CD14-positive monocyte (primary cell): ENCODE results near the gene GNGT1. TPM values are rescaled to one million over a fixed set of nuclear protein-coding genes. Genes with fewer than 3 reads are reported as not detected.

Experiments
- DNase-seq, 3 donors: peaks; one replicate each; pipeline ENCODE4 v3.0.0-alpha.2; 2011 to 2022
- H2AFZ ChIP-seq: 2 replicates; pipeline ENCODE4 v1.6.0; 2012; ENCODE audit warnings: mild to moderate bottlenecking, low read depth, low read length, inconsistent platforms; ENCODE audit not compliant: insufficient read depth, poor library complexity, severe bottlenecking
- H3K27ac ChIP-seq, 2 donors: 1 replicate in 1 of 2; 2 replicates in 1 of 2; pipeline ENCODE4 v1.5.1; 2012 to 2013; ENCODE audit warnings: low read length in 2 of 2, control low read depth in 1 of 2, inconsistent platforms in 1 of 2, low read depth in 1 of 2, mild to moderate bottlenecking in 1 of 2
- H3K27me3 ChIP-seq, 2 donors: one replicate each; pipeline versions ENCODE4 v1.6.0 to v1.6.1; 2011 to 2013; ENCODE audit warnings: low read length in 2 of 2; ENCODE audit not compliant: control insufficient read depth in 2 of 2, insufficient read depth in 2 of 2
- H3K36me3 ChIP-seq, 2 donors: replicated peaks in 1 of 2; 1 replicate in 1 of 2; 2 replicates in 1 of 2; pipeline versions ENCODE4 v1.5.1 to v1.6.1; 2012 to 2013; ENCODE audit warnings: low read length in 2 of 2, control low read depth in 1 of 2, inconsistent platforms in 1 of 2, mild to moderate bottlenecking in 1 of 2; ENCODE audit not compliant: insufficient read depth in 2 of 2, control insufficient read depth in 1 of 2
- H3K4me1 ChIP-seq, 2 donors: 1 replicate in 1 of 2; 2 replicates in 1 of 2; pipeline versions ENCODE4 v1.5.1 to v1.6.1; 2012 to 2013; ENCODE audit warnings: low read length in 2 of 2, control low read depth in 1 of 2, inconsistent platforms in 1 of 2, mild to moderate bottlenecking in 1 of 2, moderate library complexity in 1 of 2; ENCODE audit not compliant: insufficient read depth in 2 of 2, control insufficient read depth in 1 of 2
- H3K4me2 ChIP-seq: replicated peaks from 2 replicates; pipeline ENCODE3; 2012; ENCODE audit warnings: low read length, moderate library complexity, mild to moderate bottlenecking; ENCODE audit not compliant: poor library complexity, severe bottlenecking; ENCODE audit errors: extremely low read depth
- H3K4me3 ChIP-seq, 3 experiments: fragments of 200-600 bp in 1 of 3; sonication (generic) in 1 of 3; replicated peaks in 1 of 3; 1 replicate in 2 of 3; 2 replicates in 1 of 3; pipeline ENCODE4 v1.5.1; 2011 to 2013; ENCODE audit warnings: low read length in 3 of 3, mild to moderate bottlenecking in 3 of 3, control low read depth in 2 of 3, low read depth in 2 of 3, inconsistent platforms in 1 of 3, moderate library complexity in 1 of 3
- H3K79me2 ChIP-seq: 2 replicates; pipeline ENCODE4 v1.6.0; 2012; ENCODE audit warnings: mild to moderate bottlenecking, control low read depth, inconsistent platforms, low read length, moderate library complexity; ENCODE audit not compliant: insufficient read depth
- H3K9ac ChIP-seq: 2 replicates; pipeline ENCODE4 v1.6.0; 2017; ENCODE audit warnings: low read length, mild to moderate bottlenecking; ENCODE audit not compliant: insufficient read depth, poor library complexity, severe bottlenecking
- H3K9me3 ChIP-seq, 2 donors: replicated peaks in 1 of 2; 1 replicate in 1 of 2; 2 replicates in 1 of 2; pipeline versions ENCODE4 v1.5.1 to v1.6.1; 2012 to 2013; ENCODE audit warnings: low read length in 2 of 2, control low read depth in 1 of 2; ENCODE audit not compliant: control insufficient read depth in 1 of 2, insufficient read depth in 1 of 2
- H4K20me1 ChIP-seq: 2 replicates; pipeline ENCODE4 v1.6.0; 2012; ENCODE audit warnings: mild to moderate bottlenecking, low read length, control low read depth, moderate library complexity; ENCODE audit not compliant: insufficient read depth
- H3K27ac Mint-ChIP-seq, 7 donors: one replicate each; pipeline ENCODE4 v1.8.0; 2020; ENCODE audit warnings: mild to moderate bottlenecking in 7 of 7, mixed read lengths in 7 of 7, moderate library complexity in 6 of 7, inconsistent platforms in 2 of 7
- H3K27me3 Mint-ChIP-seq, 3 donors: one replicate each; pipeline ENCODE4 v1.8.0; 2021 to 2022; ENCODE audit warnings: low read depth in 3 of 3, mild to moderate bottlenecking in 3 of 3, mixed read lengths in 3 of 3, moderate library complexity in 3 of 3, inconsistent platforms in 1 of 3
- H3K36me3 Mint-ChIP-seq, 2 donors: one replicate each; pipeline ENCODE4 v1.8.0; 2020; ENCODE audit warnings: mixed read lengths in 2 of 2, inconsistent platforms in 1 of 2, mild to moderate bottlenecking in 1 of 2
- H3K4me1 Mint-ChIP-seq: one replicate; pipeline ENCODE4 v1.8.0; 2020; ENCODE audit warnings: mild to moderate bottlenecking, mixed read lengths
- H3K4me3 Mint-ChIP-seq, 2 donors: one replicate each; pipeline ENCODE4 v1.8.0; 2020; ENCODE audit warnings: mild to moderate bottlenecking in 2 of 2, mixed read lengths in 2 of 2, moderate library complexity in 1 of 2
- H3K9me3 Mint-ChIP-seq, 7 donors: one replicate each; pipeline ENCODE4 v1.8.0; 2020 to 2022; ENCODE audit warnings: mixed read lengths in 7 of 7, mild to moderate bottlenecking in 6 of 7, moderate library complexity in 6 of 7, inconsistent platforms in 2 of 7
- CTCF ChIP-seq: fragments of 200-600 bp; IDR thresholded peaks from one replicate; pipeline ENCODE4 v1.8.0; 2022; ENCODE audit warnings: antibody characterized with exemption, mild to moderate bottlenecking
- WGBS: methylation state at CpG from one replicate; pipeline ENCODE4 v1.1.5; 2013; ENCODE audit warnings: missing lambda C conversion rate; ENCODE audit not compliant: insufficient coverage; 5-methylcytosine and 5-hydroxymethylcytosine counted together
- intact Hi-C, 2 donors: fragments of 100-400 bp; cut with micrococcal nuclease; formaldehyde crosslinking; loops; one replicate each; pipeline versions ENCODE4 v1.15.0 to v1.15.1; 2023
- polyA plus RNA-seq, 3 donors: library from polyadenylated mRNA; depleted of rRNA in 1 of 3; unstranded in 2 of 3; stranded (reverse) in 1 of 3; fragments of 300-500 nt in 2 of 3; fragments of >200 nt in 1 of 3; fragmentation: Illumina TruSeq in 2 of 3; gene quantifications; 1 replicate in 2 of 3; 2 replicates in 1 of 3; pipeline ENCODE4 v1.2.3, GENCODE V29; 2012 to 2021

GNGT1 gene
- polyA plus RNA-seq, 3 donors = not detected

- no peaks in the 10 kb centered on the region for H3K4me1 Mint-ChIP-seq
- H3K4me3 Mint-ChIP-seq = no peak overlapping the region
- no peak overlapping the region for H2AFZ ChIP-seq
- H3K27me3 ChIP-seq = no peaks in the 10 kb centered on the region
- peaks cover 0 to 3% (median 2%) of the 10 kb centered on the region in 3 donors for H3K27me3 Mint-ChIP-seq
- H3K36me3 Mint-ChIP-seq = no peaks in the 10 kb centered on the region
- no peak for DNase-seq
- no peak overlapping the region for H3K27ac Mint-ChIP-seq
- H3K36me3 ChIP-seq = no peaks in the 10 kb centered on the region
- no peak overlapping the region for H3K9ac ChIP-seq
- no peaks in the 10 kb centered on the region for H3K4me1 ChIP-seq
- no peaks in the 10 kb centered on the region for H4K20me1 ChIP-seq
- TF ChIP-seq CTCF = no peak
- peaks cover 0 to 4% (median 0%) of the 10 kb centered on the region in 7 donors for H3K9me3 Mint-ChIP-seq
- intact Hi-C loops = no loop called here
- H3K9me3 ChIP-seq = no peaks in the 10 kb centered on the region
- H3K27ac ChIP-seq = no peak overlapping the region
- no peak overlapping the region for H3K4me3 ChIP-seq
- H3K79me2 ChIP-seq = no peaks in the 10 kb centered on the region
- WGBS = no CpG with 5 or more reads among the region's 2 CpGs
- H3K4me2 ChIP-seq = no peak overlapping the region
These were observed 43.7 kb upstream of the GNGT1 start for GRCh38 chr7:93862651-93863050.

GRCh38 chr7:93866886-93867285 is 39.5 kb upstream of the GNGT1 start:
- no peak for DNase-seq
- H3K4me3 Mint-ChIP-seq = no peak overlapping the region
- Histone ChIP-seq H3K4me3 (no peak overlapping the region), H3K9ac (no peak overlapping the region), H3K4me1 (no peaks in the 10 kb centered on the region), H3K9me3 (no peaks in the 10 kb centered on the region), H3K4me2 (no peak overlapping the region), H3K27me3 (no peaks in the 10 kb centered on the region), H3K27ac (no peak overlapping the region), H2AFZ (no peak overlapping the region), H4K20me1 (no peaks in the 10 kb centered on the region), H3K36me3 (no peaks in the 10 kb centered on the region), H3K79me2 (no peaks in the 10 kb centered on the region)
- peaks cover 0 to 2% (median 0%) of the 10 kb centered on the region in 7 donors for H3K9me3 Mint-ChIP-seq
- intact Hi-C loops = no loop called here
- H3K27ac Mint-ChIP-seq = no peak overlapping the region
- no peaks in the 10 kb centered on the region for H3K4me1 Mint-ChIP-seq
- H3K36me3 Mint-ChIP-seq = no peaks in the 10 kb centered on the region
- WGBS = no CpG with 5 or more reads among the region's 3 CpGs
- H3K27me3 Mint-ChIP-seq = peaks cover 0 to 4% (median 3%) of the 10 kb centered on the region in 3 donors
- TF ChIP-seq CTCF = no peak
